ENCODE results near the gene CYP4V2. TPM values are rescaled to one million over a fixed set of nuclear protein-coding genes. Genes with fewer than 3 reads are reported as not detected.

The CYP4V2 gene
- total RNA-seq, 5 donors from 2014 or later (not counting 1 experiment from before 2014, with no cell fraction given), result 27.1 to 35.1 (median 30.0) TPM

DNA sequence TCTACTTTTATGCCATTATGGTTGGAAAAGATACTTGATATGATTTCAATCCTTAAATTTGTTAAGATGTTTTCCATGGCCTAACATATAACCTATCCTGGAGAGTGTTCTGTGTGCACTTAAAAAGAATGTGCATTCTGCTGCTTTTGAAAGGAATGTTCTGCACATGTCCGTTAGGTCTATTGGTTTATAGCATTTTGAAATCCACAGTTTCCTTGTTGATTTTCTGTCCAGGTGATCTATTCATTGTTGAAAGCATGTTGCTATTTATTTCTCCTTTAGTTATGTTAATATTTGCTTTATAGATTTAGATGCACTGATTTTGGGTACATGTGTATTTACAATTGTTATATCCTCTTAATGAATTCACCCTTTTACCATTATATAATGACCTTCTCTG is 30.3 kb downstream of the CYP4V2 start:
- ChIA-PET CTCF (no interaction called here), POLR2A (no interaction called here)
- Mint-ChIP-seq H3K9me3 (peaks cover 6 to 29% (median 9%) of the 10 kb centered on the region in 3 donors), H3K4me1 (no peaks in the 10 kb centered on the region), H3K27ac (no peak overlapping the region), H3K36me3 (peaks cover 35% of the 10 kb centered on the region), H3K4me3 (no peak overlapping the region), H3K27me3 (peaks cover 0 to 3% of the 10 kb centered on the region in 2 donors)
- no peak for ATAC-seq (replicated peaks in 1 of 4)
- Histone ChIP-seq H3K9me3 (peaks cover 2% of the 10 kb centered on the region), H3K4me3 (ENCODE audit: control insufficient read depth in 1 of 2, extremely low read depth in 1 of 2, low read length in 1 of 2) (no peak overlapping the region), H3K27ac (ENCODE audit: low read length) (no peak overlapping the region), H3K4me1 (ENCODE audit: control insufficient read depth in 1 of 2, extremely low read depth in 1 of 2, insufficient read depth in 2 of 2, low read length in 2 of 2) (no peaks in the 10 kb centered on the region), H3K27me3 (replicated peaks in 1 of 2; ENCODE audit: control insufficient read depth in 2 of 2, extremely low read depth in 1 of 2, insufficient read depth in 2 of 2, low read length in 1 of 2) (peaks cover 0 to 4% of the 10 kb centered on the region in 2 experiments), H3K36me3 (ENCODE audit: control insufficient read depth in 2 of 2, extremely low read depth in 1 of 2, insufficient read depth in 1 of 2, low read length in 1 of 2) (no peaks in the 10 kb centered on the region)
- DNase-seq, result no peak
- WGBS (ENCODE audit: insufficient coverage), result 100% methylated on average over 1 of the region's 1 CpG

DNA sequence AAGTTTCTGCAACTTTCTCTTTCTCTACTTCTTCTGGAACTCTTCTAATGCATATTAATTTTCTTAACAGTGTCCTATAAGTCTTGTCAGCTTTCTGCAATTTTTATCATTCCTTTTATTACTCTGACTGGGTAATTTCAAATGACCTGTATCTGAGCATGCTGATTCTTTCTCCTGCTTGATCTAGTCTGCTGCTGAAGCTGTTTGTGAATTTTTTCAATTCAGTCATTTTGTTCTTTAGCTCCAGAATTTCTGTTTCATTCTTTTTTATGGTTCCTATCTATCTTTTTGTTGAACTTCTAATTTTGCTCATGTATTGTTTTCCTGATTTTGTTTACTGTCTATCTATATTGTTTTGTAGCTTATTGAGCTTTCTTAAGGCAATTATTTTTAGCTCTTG is 34.5 kb downstream of the CYP4V2 start:
- H3K9me3 ChIP-seq, result peaks cover 2% of the 10 kb centered on the region
- no peaks in the 10 kb centered on the region for H3K4me1 Mint-ChIP-seq
- no peak overlapping the region for H3K4me3 ChIP-seq (ENCODE audit: control insufficient read depth in 1 of 2, extremely low read depth in 1 of 2, low read length in 1 of 2)
- DNase-seq, result no peak
- H3K27me3 ChIP-seq (replicated peaks in 1 of 2; ENCODE audit: control insufficient read depth in 2 of 2, extremely low read depth in 1 of 2, insufficient read depth in 2 of 2, low read length in 1 of 2), result peaks cover 0 to 4% of the 10 kb centered on the region in 2 experiments
- no peak overlapping the region for H3K4me3 Mint-ChIP-seq
- CTCF ChIA-PET, result no interaction called here
- H3K9me3 Mint-ChIP-seq, result peaks cover 6 to 33% (median 9%) of the 10 kb centered on the region in 3 donors
- H3K27ac ChIP-seq (ENCODE audit: low read length), result no peak overlapping the region
- H3K36me3 Mint-ChIP-seq, result peaks cover 42% of the 10 kb centered on the region
- no peaks in the 10 kb centered on the region for H3K4me1 ChIP-seq (ENCODE audit: control insufficient read depth in 1 of 2, extremely low read depth in 1 of 2, insufficient read depth in 2 of 2, low read length in 2 of 2)
- ATAC-seq (replicated peaks in 1 of 4), result no peak
- H3K36me3 ChIP-seq (ENCODE audit: control insufficient read depth in 2 of 2, extremely low read depth in 1 of 2, insufficient read depth in 1 of 2, low read length in 1 of 2), result no peaks in the 10 kb centered on the region
- H3K27ac Mint-ChIP-seq, result no peak overlapping the region
- H3K27me3 Mint-ChIP-seq, result peaks cover 0 to 3% of the 10 kb centered on the region in 2 donors
- POLR2A ChIA-PET, result no interaction called here

DNA sequence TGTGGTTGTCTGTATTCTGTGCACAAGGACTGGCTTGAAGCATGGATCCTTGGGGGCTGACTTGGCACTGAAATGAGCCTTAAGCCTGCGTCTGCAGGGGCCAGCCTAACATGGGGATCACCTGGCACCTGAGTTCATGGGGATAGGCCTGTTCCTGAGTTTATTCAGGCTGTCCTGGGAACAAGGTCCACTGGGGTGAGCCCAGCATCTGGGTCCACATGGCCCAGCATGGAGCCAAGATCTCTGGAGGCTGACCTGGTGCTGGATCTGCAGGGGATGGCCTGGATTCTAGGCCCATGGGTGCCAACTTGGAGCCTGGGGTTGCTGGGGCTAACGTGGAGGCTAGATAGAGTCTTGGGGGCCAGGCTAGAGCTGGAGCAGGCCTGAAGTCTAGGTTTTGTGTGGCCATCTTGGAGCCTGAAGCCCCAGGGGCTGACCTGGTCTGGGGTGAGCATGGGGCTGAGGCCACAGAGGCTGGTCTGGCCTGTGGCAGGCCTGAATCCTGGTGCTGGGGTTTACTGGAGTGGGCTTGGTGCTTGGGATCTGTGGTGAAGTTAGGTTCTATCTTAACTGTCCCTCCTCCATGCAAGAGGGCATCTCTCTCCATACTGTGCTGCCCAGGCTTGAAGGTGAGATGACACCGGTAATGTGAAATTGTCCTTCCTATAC is 35.3 kb downstream of the CYP4V2 start:
- peaks cover 0 to 3% of the 10 kb centered on the region in 2 donors for H3K27me3 Mint-ChIP-seq
- H3K27ac ChIP-seq (ENCODE audit: low read length), result no peak overlapping the region
- H3K4me1 ChIP-seq (ENCODE audit: control insufficient read depth in 1 of 2, extremely low read depth in 1 of 2, insufficient read depth in 2 of 2, low read length in 2 of 2), result no peaks in the 10 kb centered on the region
- DNase-seq (no peak), ATAC-seq (replicated peaks in 1 of 4) (no peak)
- H3K27ac Mint-ChIP-seq, result no peak overlapping the region
- H3K9me3 Mint-ChIP-seq, result peaks cover 6 to 31% (median 9%) of the 10 kb centered on the region in 3 donors
- H3K4me3 ChIP-seq (ENCODE audit: control insufficient read depth in 1 of 2, extremely low read depth in 1 of 2, low read length in 1 of 2), result no peak overlapping the region
- no peak overlapping the region for H3K4me3 Mint-ChIP-seq
- peaks cover 42% of the 10 kb centered on the region for H3K36me3 Mint-ChIP-seq
- ChIA-PET POLR2A (no interaction called here), CTCF (no interaction called here)
- no peaks in the 10 kb centered on the region for H3K36me3 ChIP-seq (ENCODE audit: control insufficient read depth in 2 of 2, extremely low read depth in 1 of 2, insufficient read depth in 1 of 2, low read length in 1 of 2)
- WGBS (ENCODE audit: insufficient coverage), result 59% methylated on average over 2 of the region's 3 CpGs
- H3K27me3 ChIP-seq (replicated peaks in 1 of 2; ENCODE audit: control insufficient read depth in 2 of 2, extremely low read depth in 1 of 2, insufficient read depth in 2 of 2, low read length in 1 of 2), result peaks cover 0 to 4% of the 10 kb centered on the region in 2 experiments
- H3K4me1 Mint-ChIP-seq, result no peaks in the 10 kb centered on the region
- H3K9me3 ChIP-seq, result peaks cover 2% of the 10 kb centered on the region

DNA sequence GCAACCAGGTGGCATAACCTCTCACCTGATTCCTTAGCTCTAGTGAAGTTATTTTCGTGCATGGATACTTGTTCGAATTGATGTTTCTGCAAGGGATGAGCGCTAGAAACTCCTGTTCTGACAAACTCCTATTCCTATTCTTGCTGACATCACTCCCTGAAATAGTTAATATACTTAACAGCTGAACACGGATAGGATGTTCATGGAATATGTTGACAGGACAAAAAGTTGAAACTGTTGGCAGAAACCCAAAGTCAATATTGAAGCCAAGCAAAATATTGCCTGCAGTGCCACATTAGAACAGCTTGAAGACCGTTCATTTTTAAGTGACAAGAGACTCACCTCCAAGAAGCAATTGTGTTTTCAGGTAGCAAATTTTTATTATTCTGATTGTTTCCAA is 35.9 kb downstream of the CYP4V2 start, which contains the start of gene KLKB1:
KLKB1 (plus strand) TSS at position 287 of the 400 bp plus-strand sequence. CDS start 689 bp downstream, outside the sequence.
- no peak for DNase-seq
- H3K4me3 Mint-ChIP-seq, result no peak within 1 kb of the TSS
- no peak within 1 kb of the TSS for H3K27ac ChIP-seq (ENCODE audit: low read length)
- H3K4me1 ChIP-seq (ENCODE audit: control insufficient read depth in 1 of 2, extremely low read depth in 1 of 2, insufficient read depth in 2 of 2, low read length in 2 of 2), result no peaks in the 10 kb centered on the region
- no peak within 1 kb of the TSS for H3K27ac Mint-ChIP-seq
- ChIA-PET POLR2A (no interaction called here), CTCF (interaction anchor here in 1 of 2 donors (0.6 kb wide), 1 partner anchor 114 kb away, joined by 3 read pairs; no protein-coding TSS in a partner anchor)
- H3K36me3 Mint-ChIP-seq, result peaks cover 39% of the 10 kb centered on the region
- H3K27me3 Mint-ChIP-seq, result peaks cover 0 to 3% of the 10 kb centered on the region in 2 donors
- peaks cover 0 to 4% of the 10 kb centered on the region in 2 experiments for H3K27me3 ChIP-seq (replicated peaks in 1 of 2; ENCODE audit: control insufficient read depth in 2 of 2, extremely low read depth in 1 of 2, insufficient read depth in 2 of 2, low read length in 1 of 2)
- no peaks in the 10 kb centered on the region for H3K4me1 Mint-ChIP-seq
- peaks cover 6 to 28% (median 9%) of the 10 kb centered on the region in 3 donors for H3K9me3 Mint-ChIP-seq
- no peak within 1 kb of the TSS for H3K4me3 ChIP-seq (ENCODE audit: control insufficient read depth in 1 of 2, extremely low read depth in 1 of 2, low read length in 1 of 2)
- H3K9me3 ChIP-seq, result peaks cover 2% of the 10 kb centered on the region
- WGBS (ENCODE audit: insufficient coverage), result no CpG with 5 or more reads among the region's 5 CpGs
- ATAC-seq (replicated peaks in 1 of 4), result no peak
- no peaks in the 10 kb centered on the region for H3K36me3 ChIP-seq (ENCODE audit: control insufficient read depth in 2 of 2, extremely low read depth in 1 of 2, insufficient read depth in 1 of 2, low read length in 1 of 2)

DNA sequence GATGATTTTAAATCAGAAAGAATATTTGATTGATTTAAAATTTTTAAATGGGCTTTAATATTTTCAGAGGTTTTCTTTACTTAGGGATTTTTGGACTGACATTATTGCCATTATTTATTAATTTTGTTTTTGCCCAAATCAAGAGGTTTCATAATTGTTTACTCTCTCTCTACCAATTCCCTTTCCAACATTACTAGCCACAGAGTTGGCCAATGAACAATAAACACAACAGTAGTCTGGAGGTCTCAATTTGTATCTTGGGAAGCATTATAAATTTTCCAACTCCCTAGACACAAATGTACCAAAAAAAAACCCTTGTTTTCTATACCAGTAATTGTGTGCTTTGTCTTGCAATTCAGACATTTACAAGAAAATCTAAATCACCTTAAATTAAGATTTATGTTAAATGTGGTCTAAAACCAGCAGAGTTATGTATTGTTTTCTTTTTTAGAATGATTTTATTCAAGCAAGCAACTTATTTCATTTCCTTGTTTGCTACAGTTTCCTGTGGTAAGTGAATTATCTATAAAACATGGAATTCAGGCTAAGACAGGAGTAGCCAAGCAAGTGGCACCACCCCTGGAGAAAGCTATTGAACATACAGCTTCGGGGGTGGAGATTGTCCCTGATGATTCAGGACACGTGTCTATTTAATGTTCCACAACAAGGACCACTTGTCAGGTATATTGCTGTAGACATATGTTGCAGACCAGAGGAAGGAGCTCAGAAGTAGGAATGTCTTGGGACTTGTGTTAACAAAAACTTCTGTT is 36.6 kb downstream of the CYP4V2 start:
- H3K36me3 ChIP-seq (ENCODE audit: control insufficient read depth in 2 of 2, extremely low read depth in 1 of 2, insufficient read depth in 1 of 2, low read length in 1 of 2), result no peaks in the 10 kb centered on the region
- peaks cover 0 to 3% of the 10 kb centered on the region in 2 donors for H3K27me3 Mint-ChIP-seq
- DNase-seq, result no peak
- peaks cover 6 to 26% (median 9%) of the 10 kb centered on the region in 3 donors for H3K9me3 Mint-ChIP-seq
- no peak overlapping the region for H3K4me3 ChIP-seq (ENCODE audit: control insufficient read depth in 1 of 2, extremely low read depth in 1 of 2, low read length in 1 of 2)
- CTCF ChIA-PET, result interaction anchor here in 1 of 2 donors (0.6 kb wide), 1 partner anchor 113 kb away, joined by 3 read pairs; no protein-coding TSS in a partner anchor
- no CpG with 5 or more reads among the region's 2 CpGs for whole genome bisulfite sequencing (ENCODE audit: insufficient coverage)
- peaks cover 2% of the 10 kb centered on the region for H3K9me3 ChIP-seq
- POLR2A ChIA-PET, result no interaction called here
- no peak overlapping the region for H3K27ac ChIP-seq (ENCODE audit: low read length)
- peaks cover 0 to 4% of the 10 kb centered on the region in 2 experiments for H3K27me3 ChIP-seq (replicated peaks in 1 of 2; ENCODE audit: control insufficient read depth in 2 of 2, extremely low read depth in 1 of 2, insufficient read depth in 2 of 2, low read length in 1 of 2)
- H3K4me1 Mint-ChIP-seq, result no peaks in the 10 kb centered on the region
- no peak overlapping the region for H3K27ac Mint-ChIP-seq
- H3K4me1 ChIP-seq (ENCODE audit: control insufficient read depth in 1 of 2, extremely low read depth in 1 of 2, insufficient read depth in 2 of 2, low read length in 2 of 2), result no peaks in the 10 kb centered on the region
- H3K36me3 Mint-ChIP-seq, result peaks cover 42% of the 10 kb centered on the region
- no peak overlapping the region for H3K4me3 Mint-ChIP-seq
- ATAC-seq (replicated peaks in 1 of 4), result no peak

DNA sequence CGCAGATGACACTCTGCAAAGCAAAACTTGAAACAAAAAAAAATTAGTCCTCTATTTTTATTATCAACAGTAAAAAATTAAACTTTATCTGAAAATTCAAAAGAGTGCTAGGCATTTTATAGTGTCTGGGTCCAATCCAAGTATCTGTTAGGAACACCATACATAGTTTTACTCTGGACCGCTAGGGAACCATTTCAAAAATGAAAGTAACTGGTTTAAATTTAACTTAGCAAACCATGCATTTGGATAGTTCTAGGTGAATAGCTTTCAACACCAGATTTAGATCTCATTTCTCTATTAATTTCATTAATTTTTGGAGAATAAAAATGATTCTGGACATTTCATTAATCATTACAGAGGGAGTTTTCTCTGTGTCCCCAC is 37.1 kb downstream of the CYP4V2 start:
- no peak overlapping the region for H3K4me3 ChIP-seq (ENCODE audit: control insufficient read depth in 1 of 2, extremely low read depth in 1 of 2, low read length in 1 of 2)
- no peaks in the 10 kb centered on the region for H3K36me3 ChIP-seq (ENCODE audit: control insufficient read depth in 2 of 2, extremely low read depth in 1 of 2, insufficient read depth in 1 of 2, low read length in 1 of 2)
- H3K27ac ChIP-seq (ENCODE audit: low read length), result no peak overlapping the region
- peaks cover 6 to 21% (median 9%) of the 10 kb centered on the region in 3 donors for H3K9me3 Mint-ChIP-seq
- H3K27ac Mint-ChIP-seq, result no peak overlapping the region
- no CpG with 5 or more reads among the region's 2 CpGs for WGBS (ENCODE audit: insufficient coverage)
- H3K4me3 Mint-ChIP-seq, result no peak overlapping the region
- ChIA-PET CTCF (no interaction called here), POLR2A (no interaction called here)
- no peaks in the 10 kb centered on the region for H3K27me3 Mint-ChIP-seq
- H3K27me3 ChIP-seq (replicated peaks in 1 of 2; ENCODE audit: control insufficient read depth in 2 of 2, extremely low read depth in 1 of 2, insufficient read depth in 2 of 2, low read length in 1 of 2), result peaks cover 0 to 4% of the 10 kb centered on the region in 2 experiments
- no peaks in the 10 kb centered on the region for H3K4me1 Mint-ChIP-seq
- DNase-seq, result no peak
- no peaks in the 10 kb centered on the region for H3K4me1 ChIP-seq (ENCODE audit: control insufficient read depth in 1 of 2, extremely low read depth in 1 of 2, insufficient read depth in 2 of 2, low read length in 2 of 2)
- H3K36me3 Mint-ChIP-seq, result peaks cover 41% of the 10 kb centered on the region
- no peak for ATAC-seq (replicated peaks in 1 of 4)
- peaks cover 2% of the 10 kb centered on the region for H3K9me3 ChIP-seq

Measured in T-cell (primary cell).